HG02870 (cell line): ENCODE data around the gene FNBP1L.

ENCODE experiments used
- ATAC-seq: cut with Tn5 transposase; IDR thresholded peaks from one replicate; pipeline ENCODE4 v1.9.1; 2021; ENCODE audit warnings: mild to moderate bottlenecking, moderate library complexity; ENCODE audit not compliant: unreplicated experiment

Gene FNBP1L

DNA sequence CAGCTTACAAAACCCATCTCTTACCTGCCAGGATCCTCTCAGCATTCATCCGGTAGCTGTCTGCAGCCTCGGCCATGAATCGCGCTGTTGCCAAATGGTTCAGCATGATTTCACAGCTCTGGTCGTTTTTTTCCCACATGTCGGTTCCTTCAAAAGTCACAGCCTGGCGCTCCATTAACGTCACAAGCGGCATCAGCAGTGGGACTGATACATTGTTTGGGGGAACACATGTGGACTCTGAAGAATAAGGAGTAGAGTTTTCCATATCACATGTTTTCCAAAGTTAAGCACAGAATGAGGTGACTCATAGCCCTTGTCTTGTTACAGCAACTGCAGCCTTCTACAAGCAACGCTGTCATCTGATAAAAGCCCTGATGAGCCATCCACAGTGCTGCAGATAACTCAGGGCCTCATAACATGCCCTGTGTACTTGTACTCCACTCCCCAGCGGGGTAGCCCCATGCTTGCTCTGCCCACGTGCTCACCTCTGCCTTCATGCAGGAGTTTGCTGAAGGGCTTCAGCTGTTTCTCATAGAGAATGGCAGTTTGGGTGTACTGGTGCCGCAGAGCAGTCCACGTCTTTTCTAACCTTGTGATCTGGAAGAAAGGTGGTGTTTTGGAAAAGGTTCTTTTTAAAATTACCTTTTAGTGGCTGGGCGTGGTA, 119.5 kb downstream of the FNBP1L start:
- no peak for ATAC-seq

DNA sequence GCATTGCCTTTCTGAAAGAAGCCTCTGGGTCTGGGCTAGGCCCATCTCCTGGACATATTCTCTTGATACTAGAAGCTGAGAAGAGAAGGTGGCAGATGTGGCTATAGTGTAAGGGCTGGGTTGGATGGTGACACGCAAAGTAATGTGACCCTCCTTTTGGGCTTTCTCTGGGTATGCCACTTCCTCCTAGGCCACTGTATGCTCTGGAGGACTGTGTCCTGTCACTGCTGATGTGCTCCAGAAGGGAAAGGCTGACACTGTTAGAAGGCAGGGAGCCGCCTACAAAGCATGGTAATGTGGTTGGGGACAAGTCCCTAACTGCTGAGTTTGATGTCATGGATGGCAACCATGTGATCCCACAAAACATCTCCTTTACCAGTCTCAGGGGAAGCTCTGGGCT, 121.6 kb downstream of the FNBP1L start:
- ATAC-seq: no peak

DNA sequence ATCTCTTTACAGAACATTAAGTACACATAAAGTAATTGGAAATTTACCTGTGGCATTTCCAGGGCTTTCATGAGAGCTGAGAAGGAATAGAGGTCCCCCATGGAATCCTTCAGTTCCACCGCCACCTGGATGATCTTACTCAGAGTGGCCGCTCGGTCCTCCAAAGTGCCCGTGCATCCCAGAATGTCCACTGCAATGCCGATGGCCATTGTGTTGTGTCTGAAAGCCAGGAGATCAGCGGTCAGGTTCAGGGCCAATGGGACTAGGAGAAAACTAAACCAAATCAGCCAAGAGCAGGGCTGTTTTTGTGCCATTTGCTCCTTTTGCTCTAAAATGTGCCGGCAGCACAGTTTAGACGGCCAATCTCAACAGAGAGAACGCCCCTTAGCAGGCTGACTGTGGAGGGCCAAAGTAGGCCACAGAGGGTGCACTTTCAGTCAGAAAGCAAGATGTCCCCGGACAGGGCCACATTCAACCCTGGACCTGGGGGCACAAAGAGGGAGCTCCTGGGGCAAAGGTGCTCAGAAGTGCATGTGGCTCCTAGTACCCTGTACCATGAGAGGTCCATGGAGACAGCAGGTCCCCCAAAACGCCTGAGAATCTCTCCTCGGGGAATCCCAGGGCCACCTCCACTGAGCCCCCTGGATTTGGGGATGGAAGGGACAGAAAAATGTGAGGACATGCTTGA, 123.8 kb downstream of the FNBP1L start:
- ATAC-seq: no peak

DNA sequence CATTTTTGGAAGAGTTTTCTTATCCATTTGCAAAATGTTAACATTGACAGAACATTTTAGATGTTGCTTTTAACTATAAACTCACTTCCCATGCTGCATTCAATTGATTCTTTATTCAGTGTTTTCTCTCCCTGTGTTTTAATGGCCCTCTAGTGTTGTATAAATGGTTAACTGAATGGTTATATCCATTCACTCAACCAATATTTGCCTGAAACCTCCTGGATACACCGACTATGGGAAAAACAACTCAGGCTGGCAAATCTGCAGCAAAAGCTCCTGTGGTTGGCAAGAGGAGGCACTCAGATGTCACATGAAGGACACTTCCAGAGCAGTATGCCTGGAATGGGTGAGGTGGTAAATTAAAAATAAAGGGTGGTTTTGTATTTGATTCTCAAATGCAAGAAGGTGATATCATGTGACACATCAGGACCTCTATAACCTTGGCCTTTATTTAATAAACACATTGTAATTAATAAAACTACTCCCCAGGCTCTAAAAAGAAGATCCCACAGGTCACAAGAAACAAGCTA, 126.1 kb downstream of the FNBP1L start:
- ATAC-seq: no peak

DNA sequence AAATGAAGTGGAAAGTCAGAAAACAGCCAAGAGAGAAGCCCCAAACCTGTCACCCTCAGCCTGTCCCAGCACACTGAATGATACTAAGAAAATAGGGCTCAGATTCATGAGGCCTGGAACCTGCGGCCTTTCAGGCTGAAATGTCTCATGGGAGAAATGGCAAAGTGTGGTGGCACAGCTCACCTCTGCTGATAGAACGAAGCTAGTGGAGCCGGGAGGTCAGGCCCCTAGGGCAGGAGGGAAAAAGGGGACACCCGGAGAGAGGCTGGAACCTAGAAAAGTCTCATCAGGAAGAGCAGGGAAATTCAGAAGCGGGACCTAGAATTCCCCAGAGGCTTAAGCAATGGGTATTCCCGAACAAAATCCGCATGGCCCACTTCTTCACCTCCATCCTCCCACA, 126.6 kb downstream of the FNBP1L start:
- no peak for ATAC-seq

DNA sequence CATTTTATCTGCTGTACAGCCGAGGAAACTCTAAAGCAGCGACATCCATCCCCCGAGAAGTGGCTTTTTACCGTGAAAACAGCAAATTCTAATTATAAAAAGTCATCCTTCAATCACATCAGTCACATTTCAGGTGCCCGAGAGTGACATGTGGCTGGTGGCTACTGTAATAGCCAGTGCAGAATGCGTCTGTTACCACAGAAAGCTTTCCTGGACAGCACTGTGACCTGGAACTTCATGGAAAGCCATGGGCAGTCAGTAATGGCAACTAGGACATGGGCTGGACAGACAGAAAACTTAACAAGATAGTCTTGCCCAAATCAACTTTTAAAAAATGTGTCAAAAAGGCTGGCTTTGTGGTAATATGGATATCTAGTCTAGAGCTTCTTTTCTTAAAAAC, 127.1 kb downstream of the FNBP1L start:
- ATAC-seq: no peak

DNA sequence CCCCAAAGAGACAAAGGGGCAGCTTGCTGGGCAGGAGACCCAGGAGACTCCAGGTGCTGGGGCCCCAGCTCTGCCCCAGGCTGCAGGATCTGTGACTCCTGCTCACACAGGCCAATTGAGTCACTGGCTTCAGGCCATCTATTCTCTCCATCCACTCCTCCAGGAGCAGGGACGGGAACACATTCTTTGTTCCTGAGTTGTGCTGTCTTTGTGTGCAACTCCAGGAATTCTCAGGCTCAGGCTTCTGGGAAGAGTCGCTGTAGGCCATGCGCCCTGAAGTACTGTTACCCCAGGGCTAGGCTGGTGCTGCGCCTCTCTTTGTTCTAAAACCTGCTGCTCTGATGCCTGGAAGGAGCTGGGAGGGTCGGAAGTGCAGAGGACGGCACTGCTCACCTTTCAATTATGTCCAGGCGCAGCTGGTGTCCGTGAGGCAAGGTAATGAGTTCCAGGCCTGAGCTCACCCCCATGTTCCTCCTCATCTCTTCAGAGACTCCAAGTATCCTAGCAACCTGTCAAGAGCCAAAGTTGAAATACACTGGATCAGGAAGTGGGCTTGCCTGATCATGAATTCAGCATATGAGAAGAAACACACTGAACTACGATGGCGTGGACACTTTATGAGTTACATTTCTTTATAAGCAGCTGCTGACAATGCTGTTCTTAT, 127.8 kb downstream of the FNBP1L start:
- no peak for ATAC-seq

DNA sequence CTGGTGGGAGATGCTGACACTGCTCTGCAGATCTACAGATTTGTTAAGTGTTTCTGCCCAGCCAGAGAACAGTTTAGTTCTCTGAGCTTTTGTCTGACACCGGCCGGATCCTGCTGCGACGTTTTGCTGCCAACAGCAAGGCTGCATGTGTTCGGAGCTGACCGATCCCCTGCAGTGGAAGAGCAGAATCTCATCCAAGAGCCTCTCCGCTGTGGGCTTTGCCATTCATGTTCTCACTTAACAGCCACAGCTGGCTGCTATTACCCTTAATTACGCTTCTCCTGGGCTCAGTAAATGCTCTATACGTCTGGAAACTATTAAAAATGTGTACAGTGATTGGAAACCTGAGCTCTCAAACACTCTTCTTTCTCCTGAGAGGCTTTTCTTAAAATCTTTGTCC, 128.4 kb downstream of the FNBP1L start:
- no peak for ATAC-seq

DNA sequence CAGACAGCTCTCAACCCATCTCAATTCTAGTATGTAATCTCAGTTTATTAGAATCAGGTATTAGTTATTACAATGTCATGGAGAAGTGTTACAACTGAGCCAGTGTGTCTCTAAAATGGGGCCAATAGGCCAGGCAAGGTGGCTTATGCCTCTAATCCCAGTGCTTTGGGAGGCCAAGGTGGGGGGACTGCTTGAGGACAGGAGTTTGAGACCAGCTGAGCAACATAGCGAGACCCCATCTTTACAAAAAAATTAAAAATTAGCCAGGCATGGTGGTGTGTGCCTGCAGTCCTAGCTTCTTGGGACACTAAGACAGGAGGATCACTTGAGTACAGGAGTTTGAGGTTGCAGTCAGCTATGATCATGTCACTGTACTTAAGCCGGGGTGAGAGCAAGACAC, 128.8 kb downstream of the FNBP1L start:
- ATAC-seq: no peak

DNA sequence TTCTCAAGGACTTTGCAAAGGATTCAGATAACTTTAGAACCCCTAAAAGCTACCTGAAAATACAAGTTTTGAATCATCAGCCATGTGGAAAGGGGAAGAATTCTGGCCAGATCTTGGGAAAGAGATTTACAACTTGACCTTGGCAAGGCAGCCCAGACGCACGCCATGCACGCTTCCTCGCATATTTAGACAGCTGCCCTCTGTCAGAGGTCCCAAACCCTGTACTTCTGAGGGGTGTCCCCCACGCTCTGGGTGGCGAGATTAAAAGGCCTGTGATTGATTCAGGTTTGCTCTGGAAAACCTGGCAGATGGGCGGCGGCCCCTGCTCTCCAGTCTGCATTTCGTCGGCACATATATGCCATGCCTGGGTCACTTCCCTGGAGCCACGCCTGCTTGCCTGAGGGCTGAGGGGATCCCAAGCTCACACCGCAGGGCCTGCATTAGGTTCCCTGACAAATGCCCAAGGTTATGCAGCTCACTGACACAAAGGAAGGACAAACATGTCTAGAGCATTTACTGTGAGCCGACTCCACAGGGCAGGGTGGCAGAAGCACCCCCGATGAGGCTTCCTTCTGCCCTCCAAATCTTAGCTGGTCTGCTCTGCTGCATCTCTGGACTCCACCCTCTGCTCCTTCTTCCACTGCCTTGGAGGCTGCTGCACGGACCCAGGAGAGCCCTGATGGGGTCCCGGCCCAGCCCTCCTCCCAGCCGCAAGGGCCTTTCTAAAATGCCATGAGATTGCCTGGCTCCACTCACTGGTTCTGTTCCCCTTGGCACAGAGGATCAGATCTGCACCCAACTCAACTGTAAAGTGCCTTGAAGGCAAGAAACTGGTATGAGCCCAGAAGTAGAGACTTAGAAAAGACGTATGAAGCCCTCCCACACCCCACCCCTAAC, 129.9 kb downstream of the FNBP1L start:
- no peak for ATAC-seq

DNA sequence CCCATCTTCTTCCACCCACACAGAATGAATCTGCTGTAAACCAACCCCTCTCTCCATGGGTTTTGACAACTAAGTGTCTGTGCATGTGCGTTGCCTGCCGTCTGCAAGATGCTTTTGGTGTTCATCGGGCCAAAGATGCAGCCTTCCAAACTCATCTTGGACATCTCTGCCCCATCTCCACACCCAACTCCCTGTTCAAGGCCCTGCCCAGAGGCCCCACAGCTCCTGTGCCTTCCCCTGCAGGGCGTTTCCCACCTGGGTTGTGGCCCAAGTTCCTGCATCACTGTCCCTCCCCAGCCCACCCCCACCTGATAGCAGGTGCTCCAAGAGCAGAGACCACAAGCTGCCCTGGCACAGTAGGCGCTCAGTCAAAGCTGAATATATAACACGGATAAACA, 130.5 kb downstream of the FNBP1L start:
- ATAC-seq: no peak

DNA sequence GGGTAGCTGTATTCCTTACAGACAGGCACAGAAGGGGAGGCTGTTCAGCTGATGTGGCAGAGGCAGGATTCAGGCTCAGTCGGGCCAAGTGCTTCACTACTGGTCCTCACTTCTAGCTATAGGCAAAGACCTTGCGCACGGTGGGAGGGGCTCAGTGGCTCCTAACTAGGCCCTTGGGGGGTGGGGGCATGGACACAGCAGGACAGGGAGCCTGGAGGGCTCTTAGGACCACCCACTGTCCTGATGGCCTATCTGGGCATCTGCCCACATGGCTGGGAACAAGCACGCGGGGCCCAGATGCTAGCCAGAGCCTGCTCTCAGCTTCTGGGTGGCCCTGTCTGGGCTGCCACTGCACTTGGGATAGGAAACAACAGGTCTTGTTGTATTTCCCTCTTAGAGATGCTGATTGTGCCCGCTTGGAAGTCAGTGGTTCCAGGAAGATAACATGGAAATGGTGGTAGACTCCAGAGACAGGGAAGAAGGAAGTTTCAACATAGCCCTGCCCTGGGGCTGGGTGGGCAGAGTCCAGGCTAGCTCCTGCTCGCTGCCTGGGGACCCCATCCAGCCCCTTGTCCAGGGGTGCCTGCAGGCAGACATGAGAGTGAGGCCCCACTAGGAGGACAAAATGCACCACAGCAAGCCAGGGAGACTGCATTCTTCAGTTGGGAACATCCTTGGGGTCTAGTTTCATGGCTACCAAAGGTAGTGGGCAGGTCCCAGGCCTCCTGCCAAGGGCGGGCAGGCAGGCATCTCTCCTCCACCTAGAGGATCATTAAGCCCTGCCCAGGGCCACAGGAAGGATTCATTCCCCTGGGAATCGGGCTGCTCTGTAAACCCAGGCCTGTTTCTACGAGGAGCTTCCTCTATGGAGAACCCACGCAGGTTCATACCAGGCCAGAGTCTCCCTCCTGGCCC, 131.2 kb downstream of the FNBP1L start:
- ATAC-seq: no peak

DNA sequence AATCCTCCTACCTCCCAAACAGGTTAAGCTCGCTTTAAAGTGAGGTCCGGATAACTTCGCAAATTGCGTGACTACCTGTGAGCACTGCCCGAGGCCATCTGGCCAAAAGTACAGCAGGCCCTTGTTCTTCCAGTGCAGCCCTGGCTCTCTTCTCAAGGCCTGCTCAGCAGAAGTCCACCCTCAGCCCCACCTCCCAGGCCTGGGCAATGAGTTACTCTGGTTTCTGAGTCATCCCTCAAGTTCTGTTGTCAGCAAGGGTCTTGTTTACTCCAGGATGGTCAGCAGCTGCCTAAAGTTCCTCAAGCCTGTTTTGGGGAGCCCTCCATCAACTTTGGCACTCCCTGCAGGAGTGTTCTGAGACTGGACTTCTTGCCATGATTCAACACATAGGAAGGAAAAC, 132.0 kb downstream of the FNBP1L start:
- no peak for ATAC-seq

DNA sequence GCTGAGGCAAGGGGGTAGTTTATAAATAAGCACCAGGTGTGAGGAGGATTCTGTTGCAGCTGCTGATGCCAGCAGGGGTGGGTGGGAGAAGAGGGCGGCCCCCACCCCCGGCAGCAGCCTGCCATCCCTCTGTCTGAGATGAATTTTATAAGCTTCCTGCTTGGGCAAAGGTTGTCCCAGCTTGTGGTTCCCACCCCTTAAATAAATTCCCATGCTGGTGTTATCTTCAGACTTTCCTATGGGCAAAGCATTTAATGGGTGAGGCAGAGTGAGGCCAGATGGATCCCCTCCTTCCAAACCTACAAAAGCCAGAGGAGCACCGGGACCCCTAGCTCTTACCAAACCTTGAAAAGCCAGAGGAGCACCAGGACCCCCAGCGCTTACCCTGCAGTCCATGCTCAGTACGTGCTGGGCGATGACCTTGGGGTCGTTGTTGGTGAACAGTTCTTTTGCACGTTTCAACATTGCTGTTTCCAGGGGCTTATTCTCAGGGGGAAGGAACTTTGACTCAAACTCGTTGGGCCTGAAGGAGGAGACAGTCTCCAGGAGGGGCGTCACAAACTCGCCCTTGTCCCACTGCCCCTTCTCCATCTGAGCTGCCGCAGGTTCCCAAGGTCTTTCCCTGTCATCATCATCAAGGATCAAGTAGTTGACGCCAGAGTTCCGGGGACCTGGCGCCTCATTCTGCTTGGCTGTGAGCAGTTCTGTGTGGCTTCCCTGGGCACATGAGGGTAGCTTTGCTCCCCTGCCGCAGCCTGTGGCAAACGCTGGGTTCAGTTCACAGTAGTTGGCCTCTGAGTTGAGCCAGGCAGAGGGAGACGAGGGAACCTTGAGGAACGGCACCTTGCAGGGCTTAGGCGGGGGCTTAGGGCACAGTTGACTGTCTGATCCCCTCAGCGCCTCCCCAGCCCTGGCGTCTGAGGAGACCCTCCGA, 134.3 kb downstream of the FNBP1L start:
- ATAC-seq: no peak

DNA sequence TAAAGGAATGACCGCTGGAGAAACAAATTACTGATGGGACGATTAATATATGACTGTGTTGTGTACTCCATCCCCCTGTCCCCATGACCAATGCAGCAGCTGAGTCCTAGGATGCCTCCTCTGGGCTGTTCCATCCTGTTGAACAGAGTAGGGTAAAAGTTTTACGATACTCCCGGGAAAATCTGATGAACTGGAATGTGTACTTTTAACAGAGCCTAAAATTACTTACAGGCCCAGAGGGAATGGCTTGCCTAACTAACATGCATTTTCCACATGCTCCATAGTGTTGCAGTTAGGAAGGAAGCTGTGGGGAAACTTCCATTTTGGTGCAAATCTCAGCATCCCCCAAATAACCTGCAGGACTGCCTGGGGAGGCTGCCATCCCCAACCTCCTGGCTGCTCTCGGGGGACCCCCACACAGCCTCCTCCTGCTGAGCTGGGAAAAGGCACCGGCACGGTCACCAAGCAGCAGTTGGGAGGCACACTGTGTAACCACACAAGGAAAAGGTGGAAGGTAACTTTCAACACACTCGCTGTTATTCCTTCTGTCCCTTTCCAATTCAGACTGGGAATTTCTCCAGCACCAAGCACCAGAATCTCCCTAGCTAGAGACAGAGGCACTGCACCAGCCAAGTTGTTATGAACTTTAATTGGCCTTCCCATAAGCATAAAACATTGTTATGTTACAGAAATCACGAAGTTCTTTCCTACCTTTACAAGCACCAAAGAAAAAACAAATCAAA, 136.5 kb downstream of the FNBP1L start:
- ATAC-seq: no peak

DNA sequence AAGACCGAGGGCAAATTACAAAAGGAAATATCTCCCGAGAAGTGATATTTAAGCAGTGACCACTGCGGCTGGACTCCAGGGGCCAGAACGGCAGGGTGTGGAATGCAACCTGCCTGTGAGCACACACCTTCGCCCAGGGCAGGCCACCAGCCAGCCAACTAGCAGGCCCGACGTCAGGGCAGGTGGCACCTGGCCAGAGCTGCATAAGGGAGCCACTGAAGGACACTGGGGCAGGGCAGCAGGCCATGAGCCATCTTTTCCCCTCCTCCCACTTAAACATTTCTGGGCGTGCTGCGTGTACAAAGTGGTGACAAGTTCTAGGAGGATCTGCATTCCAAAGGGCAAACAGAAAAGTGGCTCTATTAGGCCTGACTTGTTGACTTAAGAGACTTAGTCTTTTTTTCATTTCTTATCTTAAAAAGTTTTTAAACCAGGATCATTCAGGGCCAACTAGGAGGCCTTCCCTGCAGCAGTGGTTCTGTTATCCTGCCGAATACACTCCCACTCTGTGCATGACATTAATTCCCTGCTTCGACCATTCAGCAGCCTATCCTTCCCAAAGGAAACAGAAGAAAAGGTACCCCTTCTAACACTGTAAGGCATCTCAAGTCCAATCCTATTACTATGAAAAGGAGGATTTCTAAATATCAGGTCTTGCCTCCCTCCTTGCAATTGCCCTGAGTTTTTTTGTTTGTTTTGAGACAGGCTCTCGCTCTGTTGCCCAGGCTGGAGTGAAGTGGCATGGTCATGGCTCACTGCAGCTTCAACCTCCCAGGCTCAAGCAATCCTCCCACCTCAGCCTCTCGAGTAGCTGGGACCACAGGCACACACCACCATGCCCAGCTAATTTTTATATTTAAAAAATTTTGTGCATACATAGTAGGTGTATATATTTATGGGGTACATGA, 137.4 kb downstream of the FNBP1L start:
- no peak for ATAC-seq

DNA sequence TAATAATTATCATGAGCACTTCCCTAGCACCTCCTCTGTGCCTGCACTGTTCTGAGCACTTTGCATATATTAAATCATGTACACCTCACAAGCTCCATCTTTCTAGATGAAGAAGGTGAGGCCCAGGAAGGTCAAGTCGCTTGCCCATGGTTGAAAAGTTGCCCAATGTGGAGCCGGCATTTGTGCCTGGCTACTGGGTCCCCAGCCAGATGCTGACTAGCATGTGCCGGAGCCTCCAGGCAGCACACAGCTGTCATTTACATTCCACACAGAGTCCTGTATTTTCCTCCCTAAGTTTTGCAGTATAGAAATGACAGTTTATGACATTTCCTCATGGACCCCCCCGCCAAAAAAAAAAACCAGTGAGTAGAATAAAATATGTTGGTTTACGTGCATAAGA, 139.4 kb downstream of the FNBP1L start:
- ATAC-seq: no peak
